ENCODE results near the gene PIWIL1. TPM values are rescaled to one million over a fixed set of nuclear protein-coding genes. Genes with fewer than 3 reads are reported as not detected.

The PIWIL1 gene
- total RNA-seq, 1 donor from 2014 or later, result not detected

- Mint-ChIP-seq H3K27ac (ENCODE audit: unreplicated experiment) (no peak overlapping the region), H3K4me3 (ENCODE audit: unreplicated experiment) (no peak overlapping the region), H3K4me1 (ENCODE audit: low read depth) (peaks cover 5% of the 10 kb centered on the region), H3K36me3 (ENCODE audit: low read depth) (peaks cover 1% of the 10 kb centered on the region), H3K9me3 (ENCODE audit: low read depth) (peaks cover 8% of the 10 kb centered on the region), H3K27me3 (ENCODE audit: low read depth) (peaks cover 6% of the 10 kb centered on the region)
- TF ChIP-seq CTCF (IDR thresholded peaks at IDR 0.05), result no peak
- no peak for DNase-seq (ENCODE audit: low spot score)
Observed at GRCh38 chr12:130299574-130299973, 38.1 kb upstream of the PIWIL1 start.

GRCh38 chr12:130300090-130300489 is 37.6 kb upstream of the PIWIL1 start:
- H3K9me3 Mint-ChIP-seq (ENCODE audit: low read depth), result peaks cover 8% of the 10 kb centered on the region
- no peak for DNase-seq (ENCODE audit: low spot score)
- peaks cover 1% of the 10 kb centered on the region for H3K36me3 Mint-ChIP-seq (ENCODE audit: low read depth)
- peaks cover 5% of the 10 kb centered on the region for H3K4me1 Mint-ChIP-seq (ENCODE audit: low read depth)
- TF ChIP-seq CTCF (IDR thresholded peaks at IDR 0.05), result no peak
- H3K27me3 Mint-ChIP-seq (ENCODE audit: low read depth), result peaks cover 6% of the 10 kb centered on the region
- H3K4me3 Mint-ChIP-seq (ENCODE audit: unreplicated experiment), result no peak overlapping the region
- no peak overlapping the region for H3K27ac Mint-ChIP-seq (ENCODE audit: unreplicated experiment)

GRCh38 chr12:130300737-130301535 is 36.8 kb upstream of the PIWIL1 start:
- H3K27me3 Mint-ChIP-seq (ENCODE audit: low read depth), result peaks cover 6% of the 10 kb centered on the region

GRCh38 chr12:130301559-130301958 is 36.1 kb upstream of the PIWIL1 start:
- TF ChIP-seq CTCF (IDR thresholded peaks at IDR 0.05), result no peak
- Mint-ChIP-seq H3K27ac (ENCODE audit: unreplicated experiment) (no peak overlapping the region), H3K4me3 (ENCODE audit: unreplicated experiment) (no peak overlapping the region), H3K9me3 (ENCODE audit: low read depth) (peaks cover 8% of the 10 kb centered on the region), H3K4me1 (ENCODE audit: low read depth) (peaks cover 5% of the 10 kb centered on the region), H3K27me3 (ENCODE audit: low read depth) (peaks cover 6% of the 10 kb centered on the region), H3K36me3 (ENCODE audit: low read depth) (peaks cover 1% of the 10 kb centered on the region)
- DNase-seq (ENCODE audit: low spot score), result no peak

More at GRCh38 chr12:130300737-130301535, 36.8 kb upstream of the PIWIL1 start:
- no peak overlapping the region for H3K4me3 Mint-ChIP-seq (ENCODE audit: unreplicated experiment)
- no peak overlapping the region for H3K27ac Mint-ChIP-seq (ENCODE audit: unreplicated experiment)
- TF ChIP-seq CTCF (IDR thresholded peaks at IDR 0.05), result no peak
- DNase-seq (ENCODE audit: low spot score), result no peak
- H3K4me1 Mint-ChIP-seq (ENCODE audit: low read depth), result peaks cover 5% of the 10 kb centered on the region
- H3K36me3 Mint-ChIP-seq (ENCODE audit: low read depth), result peaks cover 1% of the 10 kb centered on the region
- peaks cover 8% of the 10 kb centered on the region for H3K9me3 Mint-ChIP-seq (ENCODE audit: low read depth)

- Mint-ChIP-seq H3K4me3 (ENCODE audit: unreplicated experiment) (no peak overlapping the region), H3K27ac (ENCODE audit: unreplicated experiment) (no peak overlapping the region), H3K36me3 (ENCODE audit: low read depth) (no peaks in the 10 kb centered on the region), H3K27me3 (ENCODE audit: low read depth) (peaks cover 16% of the 10 kb centered on the region), H3K9me3 (ENCODE audit: low read depth) (peaks cover 3% of the 10 kb centered on the region), H3K4me1 (ENCODE audit: low read depth) (peaks cover 5% of the 10 kb centered on the region)
- no peak for TF ChIP-seq CTCF (IDR thresholded peaks at IDR 0.05)
- DNase-seq (ENCODE audit: low spot score), result no peak
Observed at GRCh38 chr12:130303781-130304180, 33.9 kb upstream of the PIWIL1 start.

All from chondrocyte (in vitro differentiated cells).